Stimulated activated CD8-positive, alpha-beta memory T cell treated with anti-CD3 and anti-CD28 coated beads, Interleukin-15, amount 100 ng/mL, for 4 hours (primary cell): ENCODE results near the gene TMCO2.
A peak's percentile ranks its signal among the peaks of the same experiment; 100 is the strongest.

Experiments
- DNase-seq, 2 donors: peaks; one replicate each; pipeline ENCODE4 v3.0.0-alpha.2; 2020; ENCODE audit warnings: low read depth in 2 of 2

TMCO2 gene

GRCh38 chr1:40257688-40258444, 10.1 kb downstream of the TMCO2 start, which contains the start of gene ZMPSTE24:
TSS of gene ZMPSTE24 (plus strand) at chr1:40258236. CDS start at chr1:40258272, 36 bp downstream.
- DNase-seq, result peak; percentile 92 to 96

DNA sequence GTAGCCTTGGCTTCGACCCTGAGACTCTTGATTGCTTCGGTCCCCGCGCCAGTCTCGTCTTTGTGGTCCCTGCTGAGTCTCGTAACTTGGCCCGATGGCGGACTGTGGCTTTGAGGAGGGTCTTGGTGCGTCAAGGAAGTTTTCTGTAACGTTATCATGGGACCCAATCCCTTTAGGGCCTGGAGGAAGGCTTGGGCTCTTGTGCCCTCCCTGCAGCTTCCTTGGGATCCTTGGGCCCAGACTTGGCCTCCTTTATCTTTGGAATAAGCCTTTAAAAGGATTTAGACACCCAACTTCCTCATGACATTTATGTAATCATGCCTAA, 10.7 kb downstream of the TMCO2 start:
- no peak for DNase-seq

GRCh38 chr1:40264354-40264781, 16.6 kb downstream of the TMCO2 start:
- no peak for DNase-seq

- DNase-seq, result no peak
Measured at GRCh38 chr1:40265298-40265697, 17.6 kb downstream of the TMCO2 start.

- DNase-seq, result no peak
Measured at GRCh38 chr1:40265919-40266318, 18.2 kb downstream of the TMCO2 start.

DNA sequence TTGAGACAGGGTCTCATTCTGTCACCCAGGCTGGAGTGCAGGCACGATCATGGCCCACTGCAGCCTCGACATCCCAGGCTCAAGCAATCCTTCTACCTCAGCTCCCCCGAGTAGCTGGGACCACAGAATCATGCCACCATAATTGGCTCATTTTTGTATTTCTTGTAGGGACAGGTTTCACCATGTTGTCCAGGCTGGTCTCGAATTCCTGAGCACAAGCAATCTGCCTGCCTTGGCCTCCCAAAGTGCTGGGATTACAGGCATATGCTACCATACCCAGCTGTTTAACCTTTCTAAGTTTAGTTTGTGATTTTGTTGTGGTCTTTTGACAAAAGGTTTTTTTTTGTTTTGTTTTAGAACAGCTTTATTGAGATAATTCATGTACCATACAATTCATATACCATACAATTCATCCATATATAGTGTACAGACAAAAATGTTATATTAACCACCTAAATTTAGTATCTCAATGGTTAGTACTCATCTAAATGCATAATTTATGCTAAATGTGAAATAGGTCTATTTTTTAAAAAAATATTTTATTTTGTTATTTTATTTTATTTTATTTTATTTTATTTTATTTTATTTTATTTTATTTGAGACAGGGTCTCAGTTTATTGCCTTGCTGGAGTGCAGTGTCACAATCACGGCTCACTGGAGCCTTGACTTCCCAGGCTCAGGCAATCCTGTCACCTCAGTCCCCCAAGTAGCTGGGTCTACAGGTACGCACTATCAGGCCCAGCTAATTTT, 19.2 kb downstream of the TMCO2 start:
- DNase-seq, result no peak

- DNase-seq, result no peak
Measured at GRCh38 chr1:40267767-40268187, 20.0 kb downstream of the TMCO2 start.

DNA sequence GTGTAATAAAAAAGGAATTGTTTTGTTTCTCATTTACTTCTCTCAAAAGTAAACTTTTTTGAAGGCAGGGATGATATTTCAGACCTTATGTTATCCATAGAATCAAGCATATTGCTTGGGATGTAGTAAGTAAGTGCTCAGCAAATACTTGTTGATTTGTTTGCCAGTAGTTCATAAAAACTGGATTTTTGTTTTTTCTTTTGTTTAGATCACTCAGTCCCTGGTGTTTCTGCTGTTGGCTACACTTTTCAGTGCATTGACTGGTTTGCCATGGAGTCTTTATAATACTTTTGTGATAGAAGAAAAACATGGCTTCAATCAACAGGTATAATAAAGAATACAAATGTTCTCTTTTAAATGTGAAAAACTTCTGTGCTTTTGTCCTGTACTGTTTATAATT, 20.5 kb downstream of the TMCO2 start:
- no peak for DNase-seq

DNA sequence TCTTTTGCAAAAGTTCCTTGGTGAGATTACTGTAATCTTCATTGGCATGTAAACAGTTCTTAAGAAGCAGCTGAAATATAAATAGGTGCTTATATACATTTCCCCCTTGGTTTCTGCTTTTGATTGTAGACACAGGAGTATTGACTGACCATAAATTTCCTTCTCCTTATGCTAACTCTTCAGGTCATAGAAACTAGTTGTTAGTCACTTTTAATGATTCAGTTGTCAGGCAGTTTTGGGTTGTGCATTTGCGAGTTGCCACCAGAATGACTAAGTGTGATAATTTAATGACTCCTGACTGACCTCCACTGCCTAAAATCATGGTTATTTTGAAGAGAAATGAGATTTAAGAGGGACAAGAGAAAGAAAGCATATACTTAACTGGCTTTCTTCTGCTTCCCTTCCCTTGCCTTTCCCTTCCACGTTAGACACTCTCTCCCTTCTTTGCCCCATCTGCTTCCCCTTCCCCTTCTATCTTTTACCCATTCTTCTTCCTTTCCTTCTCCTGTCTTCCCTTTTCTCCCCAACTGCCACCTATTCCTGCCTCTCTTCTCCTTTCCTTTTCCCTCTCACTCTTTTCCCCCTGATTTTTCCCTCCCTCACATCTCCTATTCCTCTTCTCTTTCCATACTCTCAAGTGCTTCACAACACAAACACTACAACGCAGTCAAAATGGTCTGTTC, 22.6 kb downstream of the TMCO2 start:
- DNase-seq, result no peak

GRCh38 chr1:40272653-40273213, 25.0 kb downstream of the TMCO2 start:
- DNase-seq, result no peak

DNA sequence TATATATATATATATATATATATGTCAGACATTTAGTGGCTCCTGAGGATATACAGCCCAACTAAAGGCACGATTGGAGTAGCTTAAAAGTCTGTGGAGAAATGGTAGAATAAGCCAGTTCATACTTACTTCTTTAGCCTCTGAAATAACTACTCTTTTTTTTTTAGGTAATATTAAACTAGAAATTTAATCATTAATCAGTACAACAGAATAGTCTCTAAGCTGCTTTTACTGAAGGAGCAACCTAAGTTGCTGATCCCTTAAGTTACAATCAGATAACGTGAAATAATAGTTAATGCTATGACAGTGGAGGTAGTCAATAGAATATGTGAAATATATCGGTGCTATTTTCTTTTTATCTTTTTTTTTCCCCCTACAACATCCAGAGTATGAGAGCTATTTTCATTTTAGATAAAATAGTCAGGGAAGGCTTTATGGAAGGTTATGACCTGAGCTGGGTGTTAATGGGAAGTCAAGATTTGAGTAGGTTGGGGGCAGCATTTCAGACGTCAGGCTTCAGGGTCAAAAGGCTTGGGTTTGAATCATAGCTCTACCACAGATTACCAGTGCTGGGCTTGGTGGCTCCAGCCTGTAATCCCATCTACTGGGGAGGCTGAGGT, 25.9 kb downstream of the TMCO2 start:
- no peak for DNase-seq

- no peak for DNase-seq
Measured at GRCh38 chr1:40274331-40274730, 26.6 kb downstream of the TMCO2 start.

DNA sequence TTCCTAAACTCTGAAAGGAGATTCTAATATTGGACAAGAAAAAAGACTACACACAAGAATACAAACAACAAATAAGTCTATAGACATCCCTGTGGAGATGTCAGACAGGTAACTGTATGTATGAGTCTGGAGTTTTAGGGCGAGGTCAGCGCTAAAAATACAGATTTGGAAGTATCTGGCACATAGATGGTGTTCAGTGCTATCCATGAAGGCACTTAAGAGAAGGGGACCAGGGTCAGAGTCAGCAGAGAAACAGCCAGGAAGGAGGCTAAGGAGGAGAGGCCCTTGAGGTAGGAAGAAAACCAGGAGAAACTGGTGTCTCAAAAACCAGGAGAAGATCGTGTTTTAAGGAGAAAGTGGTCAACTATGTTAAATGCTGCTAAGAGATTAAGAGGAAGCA, 28.4 kb downstream of the TMCO2 start:
- no peak for DNase-seq

- DNase-seq, result no peak
Measured at GRCh38 chr1:40281853-40282252, 34.1 kb downstream of the TMCO2 start.

- no peak for DNase-seq
Measured at GRCh38 chr1:40291293-40291692, 43.6 kb downstream of the TMCO2 start.

GRCh38 chr1:40299366-40300248, 51.9 kb downstream of the TMCO2 start:
- no peak for DNase-seq

- DNase-seq, result no peak
Measured at GRCh38 chr1:40300249-40300567, 52.5 kb downstream of the TMCO2 start.

DNA sequence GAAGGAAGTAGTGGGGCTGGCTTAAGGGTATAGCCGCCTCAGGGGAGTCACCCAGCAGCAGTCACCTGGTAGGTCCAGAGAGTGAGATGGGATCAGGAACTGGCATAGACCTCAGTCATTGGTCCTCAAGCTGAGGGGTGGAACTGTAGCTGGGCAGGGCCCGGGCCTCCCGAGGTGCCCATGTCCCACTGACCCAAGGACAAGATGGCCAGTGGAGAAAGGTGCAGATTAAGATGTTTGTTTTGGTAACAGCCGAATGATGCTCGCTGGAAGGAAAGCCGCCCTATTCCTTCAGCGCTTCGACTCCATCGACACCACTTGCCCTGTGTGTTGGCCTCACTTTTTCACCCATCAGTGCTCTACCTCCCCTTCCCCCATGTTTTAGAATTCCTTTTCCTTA, 52.9 kb downstream of the TMCO2 start:
- DNase-seq, result no peak

GRCh38 chr1:40301066-40301465, 53.3 kb downstream of the TMCO2 start:
- DNase-seq, result no peak
